Neuronal stem cell (in vitro differentiated cells): Measurements from ENCODE around the gene C6orf47.

Experiments
- DNase-seq: peaks from one replicate; pipeline ENCODE4 v3.0.0-alpha.2; 2013; ENCODE audit warnings: low spot score
- H2AFZ ChIP-seq: one replicate; pipeline ENCODE4 v1.6.1; 2013; ENCODE audit warnings: mild to moderate bottlenecking, low read length, inconsistent platforms
- H2AK5ac ChIP-seq: 2 replicates; pipeline ENCODE4 v1.6.1; 2013; ENCODE audit warnings: low read depth, mild to moderate bottlenecking, inconsistent platforms, low read length, moderate library complexity, mixed read lengths
- H2BK120ac ChIP-seq: 2 replicates; pipeline ENCODE4 v1.6.1; 2013; ENCODE audit warnings: low read depth, mild to moderate bottlenecking, inconsistent platforms, low read length, moderate library complexity, mixed read lengths
- H2BK12ac ChIP-seq: one replicate; pipeline ENCODE4 v1.6.1; 2013; ENCODE audit warnings: low read length, inconsistent platforms
- H2BK15ac ChIP-seq: 2 replicates; pipeline ENCODE4 v1.6.1; 2013; ENCODE audit warnings: mild to moderate bottlenecking, low read length, inconsistent platforms, mixed read lengths
- H2BK5ac ChIP-seq: one replicate; pipeline ENCODE4 v1.6.1; 2013; ENCODE audit warnings: inconsistent platforms, mild to moderate bottlenecking, low read length, moderate library complexity
- H3K14ac ChIP-seq: one replicate; pipeline ENCODE4 v1.6.1; 2013; ENCODE audit warnings: low read length, inconsistent platforms
- H3K18ac ChIP-seq: 2 replicates; pipeline ENCODE4 v1.6.1; 2013; ENCODE audit warnings: low read length, inconsistent platforms
- H3K23ac ChIP-seq: 2 replicates; pipeline ENCODE4 v1.6.1; 2013; ENCODE audit warnings: low read depth, mild to moderate bottlenecking, mixed read lengths, low read length, inconsistent platforms; ENCODE audit not compliant: poor library complexity
- H3K27ac ChIP-seq: replicated peaks from 3 replicates; pipeline ENCODE4 v1.5.1; 2013; ENCODE audit warnings: low read length, inconsistent platforms
- H3K27me3 ChIP-seq, 3 experiments: 2 replicates each; pipeline ENCODE4 v1.6.1; 2013; ENCODE audit warnings: low read length in 3 of 3, mild to moderate bottlenecking in 2 of 3, inconsistent platforms in 1 of 3, low read depth in 1 of 3, mixed read lengths in 1 of 3, moderate library complexity in 1 of 3; ENCODE audit not compliant: control insufficient read depth in 3 of 3, insufficient read depth in 3 of 3
- H3K36me3 ChIP-seq, 2 donors: replicated peaks in 1 of 2; 2 replicates each; pipeline ENCODE4 v1.6.1; 2013; ENCODE audit warnings: low read length in 2 of 2; ENCODE audit not compliant: control insufficient read depth in 2 of 2, insufficient read depth in 2 of 2
- H3K4ac ChIP-seq: 2 replicates; pipeline ENCODE4 v1.6.1; 2013; ENCODE audit warnings: inconsistent platforms, mild to moderate bottlenecking, low read length, moderate library complexity
- H3K4me1 ChIP-seq, 2 donors: 1 replicate in 1 of 2; 2 replicates in 1 of 2; pipeline ENCODE4 v1.6.1; 2013; ENCODE audit warnings: low read length in 2 of 2, low read depth in 1 of 2; ENCODE audit not compliant: control insufficient read depth in 2 of 2, insufficient read depth in 1 of 2
- H3K4me2 ChIP-seq: one replicate; pipeline ENCODE4 v1.6.1; 2013; ENCODE audit warnings: mild to moderate bottlenecking, low read length, inconsistent platforms; ENCODE audit not compliant: insufficient read depth, poor library complexity, severe bottlenecking
- H3K4me3 ChIP-seq, 2 donors: 2 replicates each; pipeline ENCODE4 v1.5.1; 2013; ENCODE audit warnings: low read length in 2 of 2, mild to moderate bottlenecking in 2 of 2, inconsistent platforms in 1 of 2, moderate library complexity in 1 of 2
- H3K79me1 ChIP-seq: one replicate; pipeline ENCODE4 v1.6.1; 2013; ENCODE audit warnings: low read depth, mild to moderate bottlenecking, inconsistent platforms, low read length, moderate library complexity
- H3K9ac ChIP-seq: one replicate; pipeline ENCODE4 v1.6.1; 2013; ENCODE audit warnings: mild to moderate bottlenecking, low read depth, low read length, inconsistent platforms; ENCODE audit not compliant: poor library complexity
- H3K9me3 ChIP-seq, 2 donors: replicated peaks in 1 of 2; 2 replicates each; pipeline versions ENCODE3 to v1.6.1; 2013; ENCODE audit warnings: low read length in 2 of 2, mild to moderate bottlenecking in 2 of 2, inconsistent platforms in 1 of 2, low read depth in 1 of 2, mixed read lengths in 1 of 2, moderate library complexity in 1 of 2; ENCODE audit not compliant: control insufficient read depth in 2 of 2, insufficient read depth in 1 of 2
- H4K8ac ChIP-seq: one replicate; pipeline ENCODE4 v1.6.1; 2013; ENCODE audit warnings: low read depth, mild to moderate bottlenecking, inconsistent platforms, low read length, moderate library complexity
- H4K91ac ChIP-seq: one replicate; pipeline ENCODE4 v1.6.1; 2013; ENCODE audit warnings: low read length, low read depth, mild to moderate bottlenecking, inconsistent platforms; ENCODE audit not compliant: poor library complexity
- WGBS, 2 donors: extraction: QIAGEN DNeasy Blood & Tissue Kit; methylation state at CpG; one replicate each; pipeline ENCODE4 v1.1.7; 2013; ENCODE audit warnings: missing lambda C conversion rate in 2 of 2, mixed read lengths in 1 of 2; ENCODE audit not compliant: insufficient read length in 2 of 2, insufficient replicate concordance in 1 of 2; ENCODE audit errors: extremely low coverage in 2 of 2; 5-methylcytosine and 5-hydroxymethylcytosine counted together

The C6orf47 gene

DNA sequence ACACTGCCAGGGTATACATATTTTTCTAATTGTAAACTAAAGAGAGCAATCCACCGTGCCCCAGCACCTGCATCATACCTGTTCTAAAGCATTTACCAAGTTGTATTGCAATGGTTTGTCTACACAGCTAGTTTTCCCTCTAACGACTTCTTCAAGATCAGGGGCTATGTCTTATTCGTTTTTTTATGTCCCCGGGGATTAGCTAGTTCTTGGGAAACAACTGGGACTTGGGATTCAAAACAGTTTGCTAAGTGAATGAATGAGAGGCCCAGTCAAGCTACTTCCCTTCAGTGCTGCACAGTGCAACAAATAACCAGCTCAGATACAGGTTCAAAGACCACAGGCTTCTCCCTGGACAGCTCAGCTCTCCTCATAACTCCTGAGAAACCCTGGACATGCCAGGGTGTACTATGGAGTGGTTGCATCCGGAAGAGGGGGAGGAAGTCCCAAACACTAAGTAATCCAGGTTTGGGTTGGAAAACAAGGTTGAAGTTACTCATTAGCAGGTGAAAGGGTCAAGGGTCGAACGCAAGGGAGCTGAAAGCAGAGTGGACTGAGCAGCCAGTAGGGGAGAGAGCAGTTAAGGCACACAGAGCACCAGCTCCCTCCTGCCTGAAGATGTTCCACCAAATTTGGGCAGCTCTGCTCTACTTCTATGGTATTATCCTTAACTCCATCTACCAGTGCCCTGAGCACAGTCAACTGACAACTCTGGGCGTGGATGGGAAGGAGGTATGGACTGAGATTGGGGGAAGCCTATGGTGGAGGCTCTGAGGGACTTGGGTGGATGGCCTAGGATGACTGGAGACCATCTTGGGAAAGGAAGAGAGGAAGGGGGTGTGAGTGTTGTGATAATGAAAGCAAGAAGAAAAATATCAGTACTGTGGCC lies 5.0 kb downstream of the C6orf47 start, which contains the start of gene APOM:
Gene APOM (plus strand): TSS at position 546 of the 889 bp plus-strand sequence. CDS start 73 bp downstream, at position 619.
- no peaks in the 10 kb centered on the region for H3K27me3 ChIP-seq
- no peak within 1 kb of the TSS for H3K27ac ChIP-seq
- no peak within 1 kb of the TSS for H2BK12ac ChIP-seq
- H2BK120ac ChIP-seq = no peak within 1 kb of the TSS
- no peak within 1 kb of the TSS for H4K91ac ChIP-seq
- no peak within 1 kb of the TSS for H2AFZ ChIP-seq
- no peak within 1 kb of the TSS for H3K4me2 ChIP-seq
- H3K9ac ChIP-seq = no peak within 1 kb of the TSS
- DNase-seq = no peak
- H3K18ac ChIP-seq = no peak within 1 kb of the TSS
- H3K36me3 ChIP-seq = peaks cover 10 to 40% of the 10 kb centered on the region in 2 donors
- H2AK5ac ChIP-seq = no peak within 1 kb of the TSS
- no peak within 1 kb of the TSS for H3K14ac ChIP-seq
- H3K23ac ChIP-seq = no peak within 1 kb of the TSS
- no peaks in the 10 kb centered on the region for H3K9me3 ChIP-seq
- peaks cover 10% of the 10 kb centered on the region for H3K79me1 ChIP-seq
- no peak within 1 kb of the TSS for H3K4me3 ChIP-seq
- no peak within 1 kb of the TSS for H2BK15ac ChIP-seq
- peaks cover 12 to 26% of the 10 kb centered on the region in 2 donors for H3K4me1 ChIP-seq
- H2BK5ac ChIP-seq = no peak within 1 kb of the TSS
- WGBS, 2 donors = no CpG with 5 or more reads among the region's 8 CpGs
- no peak within 1 kb of the TSS for H3K4ac ChIP-seq
- H4K8ac ChIP-seq = no peak within 1 kb of the TSS

DNA sequence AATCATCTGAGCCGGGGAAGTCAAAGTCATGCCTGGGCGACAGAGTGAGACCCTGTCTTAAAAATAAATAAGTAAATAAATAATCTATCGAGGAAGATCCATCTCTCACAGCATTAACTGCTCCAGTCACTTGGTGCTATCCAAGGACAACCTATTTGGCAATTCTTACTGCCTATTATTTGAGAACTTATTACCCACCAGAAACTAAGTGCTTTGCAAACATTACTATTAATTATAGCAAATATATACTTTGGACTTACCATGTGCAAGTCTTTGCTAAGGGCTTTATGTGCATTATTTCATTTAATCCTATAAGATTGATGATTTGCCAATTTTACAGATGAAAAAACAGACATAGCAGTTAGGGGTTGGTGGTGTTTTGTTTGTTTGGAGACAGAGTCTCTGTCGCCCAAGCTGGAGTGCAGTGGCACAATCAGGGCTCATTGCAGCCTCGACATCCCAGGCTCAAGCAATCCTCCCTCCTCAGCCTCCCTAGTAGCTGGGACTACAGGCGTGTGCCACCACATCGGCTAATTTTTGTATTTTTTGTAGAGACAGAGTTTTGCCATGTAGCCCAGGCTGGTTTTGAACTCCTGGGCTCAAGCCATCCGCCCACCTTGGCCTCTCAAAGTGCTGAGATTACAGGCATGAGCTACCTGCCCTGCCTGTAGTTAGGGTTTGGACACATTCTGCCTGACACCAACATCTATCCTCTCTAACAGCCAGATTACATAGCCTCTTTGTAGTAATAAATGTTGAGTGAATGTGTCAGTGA lies 5.8 kb downstream of the C6orf47 start:
- H4K8ac ChIP-seq = no peak overlapping the region
- H3K4me2 ChIP-seq = no peak overlapping the region
- peaks cover 10 to 49% of the 10 kb centered on the region in 2 donors for H3K36me3 ChIP-seq
- DNase-seq = no peak
- no peak overlapping the region for H3K18ac ChIP-seq
- WGBS, 2 donors = no CpG with 5 or more reads among the region's 8 CpGs
- no peak overlapping the region for H2BK15ac ChIP-seq
- H3K9ac ChIP-seq = no peak overlapping the region
- no peak overlapping the region for H2BK120ac ChIP-seq
- no peaks in the 10 kb centered on the region for H3K27me3 ChIP-seq
- no peak overlapping the region for H3K14ac ChIP-seq
- no peak overlapping the region for H3K27ac ChIP-seq
- no peak overlapping the region for H2AK5ac ChIP-seq
- H3K23ac ChIP-seq = no peak overlapping the region
- no peak overlapping the region for H2BK5ac ChIP-seq
- H3K79me1 ChIP-seq = peaks cover 10% of the 10 kb centered on the region
- no peak overlapping the region for H3K4ac ChIP-seq
- no peaks in the 10 kb centered on the region for H3K9me3 ChIP-seq
- H2AFZ ChIP-seq = no peak overlapping the region
- no peak overlapping the region for H2BK12ac ChIP-seq
- no peak overlapping the region for H3K4me3 ChIP-seq
- H3K4me1 ChIP-seq = peaks cover 10 to 24% of the 10 kb centered on the region in 2 donors
- no peak overlapping the region for H4K91ac ChIP-seq

DNA sequence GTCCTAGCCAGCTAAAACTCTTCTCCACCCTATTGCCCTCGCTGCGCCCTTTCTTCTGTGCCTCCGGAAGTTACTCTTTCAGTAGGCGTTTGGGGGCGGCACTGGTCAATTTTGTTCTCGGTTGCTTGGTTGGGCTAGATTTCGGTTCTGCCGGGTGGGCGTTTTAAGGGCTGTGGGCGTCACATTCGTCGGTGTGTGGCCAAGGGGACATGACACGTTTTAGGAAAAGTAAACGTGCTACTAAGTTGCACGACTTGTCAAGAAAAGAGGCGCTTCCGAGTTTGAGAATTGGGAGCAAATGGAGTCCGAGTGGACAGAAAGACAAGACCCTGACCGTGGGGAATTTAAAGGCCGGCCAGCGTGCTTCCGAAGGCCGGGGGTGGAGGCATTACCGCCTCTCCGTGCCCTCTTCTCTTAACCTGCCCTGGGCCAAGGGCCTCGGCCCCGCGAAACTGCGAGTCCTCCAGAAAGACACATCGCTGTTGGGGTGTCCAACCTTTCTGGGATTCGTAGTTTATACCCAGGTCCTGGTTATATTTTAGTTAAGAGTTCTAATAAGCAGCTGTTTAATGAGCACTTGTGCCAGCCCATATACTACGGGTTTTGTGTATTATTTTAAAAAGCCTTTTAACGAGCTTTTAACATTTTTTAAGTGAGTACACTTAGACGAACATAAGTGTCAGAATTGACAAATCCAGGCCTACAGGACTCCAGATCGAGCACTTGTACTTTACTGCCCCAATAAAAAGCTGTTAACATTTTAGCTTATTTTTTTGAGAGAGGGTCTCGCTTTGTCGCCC lies 7.5 kb downstream of the C6orf47 start:
- Histone ChIP-seq H3K36me3 (peaks cover 24 to 52% of the 10 kb centered on the region in 2 donors), H3K4me2 (peak overlapping the region; percentile 82), H2BK15ac (no peak overlapping the region), H3K27me3 (no peaks in the 10 kb centered on the region), H3K9ac (peak overlapping the region; percentile 68), H3K18ac (peak overlapping the region; percentile 96), H3K4me3 (peak overlapping the region; percentile 80 to 93), H3K4me1 (peaks cover 2 to 11% of the 10 kb centered on the region in 2 donors), H3K9me3 (no peaks in the 10 kb centered on the region), H4K8ac (no peak overlapping the region), H3K4ac (no peak overlapping the region), H3K14ac (no peak overlapping the region), H2BK12ac (no peak overlapping the region), H3K23ac (peak overlapping the region; percentile 97), H2AK5ac (peak overlapping the region; percentile 73), H3K79me1 (peaks cover 6% of the 10 kb centered on the region), H3K27ac (peak overlapping the region; percentile 98), H4K91ac (peak overlapping the region; percentile 60), H2BK120ac (no peak overlapping the region), H2BK5ac (peak overlapping the region; percentile 96), H2AFZ (peak overlapping the region; percentile 88)
- WGBS, 2 donors = no CpG with 5 or more reads among the region's 37 CpGs
- DNase-seq = peak; percentile 21
